Panc1 (cell line): ENCODE results near the gene F2R. TPM values are rescaled to one million over a fixed set of nuclear protein-coding genes. Genes with fewer than 3 reads are reported as not detected.

Source experiments
- ATAC-seq: fragments of 200-7000 bp; cut with Tn5 transposase; 2 replicates; pipeline ENCODE4 v1.9.1; 2020; ENCODE audit warnings: mild to moderate bottlenecking, moderate library complexity
- BruUV-seq: library from RNA; stranded (reverse); fragments of 400-500 nt; replicated peaks from 2 replicates; lab custom pipeline; 2021; lab: Mats Ljungman, UMichigan
- CTCF ChIA-PET: fragments of 300-600 bp; sonication (Branson Sonifier 250); formaldehyde crosslinking; loops from one replicate; lab custom pipeline; 2022; ENCODE audit warnings: antibody characterized with exemption; lab: Charles Lee
- POLR2A ChIA-PET: fragments of 300-600 bp; sonication (Branson Sonifier 250); formaldehyde crosslinking; loops from one replicate; lab custom pipeline; 2022; ENCODE audit warnings: antibody characterized with exemption; lab: Charles Lee
- DNase-seq: peaks from one replicate; pipeline ENCODE4 v3.0.0-alpha.2; 2010; ENCODE audit warnings: low read depth, low spot score
- H3K27ac ChIP-seq: 2 replicates; pipeline ENCODE4 v1.5.1; 2011; ENCODE audit warnings: mild to moderate bottlenecking, low read length, inconsistent platforms
- H3K27me3 ChIP-seq: fragments of 200-500 bp; sonication (Bioruptor generic); 2 replicates; pipeline ENCODE4 v1.6.0; 2014; ENCODE audit warnings: low read length, inconsistent platforms; ENCODE audit not compliant: control insufficient read depth, insufficient read depth
- H3K36me3 ChIP-seq: fragments of 200-500 bp; sonication (Bioruptor generic); 2 replicates; pipeline ENCODE4 v1.5.1; 2014; ENCODE audit warnings: inconsistent platforms, mild to moderate bottlenecking, low read length, moderate library complexity; ENCODE audit not compliant: control insufficient read depth, insufficient read depth
- H3K4me1 ChIP-seq: 2 replicates; pipeline ENCODE4 v1.5.1; 2011; ENCODE audit warnings: inconsistent platforms, mild to moderate bottlenecking, low read length, moderate library complexity; ENCODE audit not compliant: control insufficient read depth, insufficient read depth
- H3K4me3 ChIP-seq, 2 experiments: 2 replicates each; pipeline ENCODE4 v1.5.1; 2011 to 2012; ENCODE audit warnings: low read depth in 2 of 2, low read length in 2 of 2, mild to moderate bottlenecking in 2 of 2, inconsistent platforms in 1 of 2, moderate library complexity in 1 of 2
- H3K9me3 ChIP-seq: fragments of 200-500 bp; sonication (Bioruptor generic); 2 replicates; pipeline ENCODE4 v1.5.1; 2014; ENCODE audit warnings: low read depth, mild to moderate bottlenecking, inconsistent platforms, low read length, moderate library complexity; ENCODE audit not compliant: control insufficient read depth, insufficient read depth
- POLR2AphosphoS5 ChIP-seq: IDR thresholded peaks from 2 replicates; pipeline ENCODE4 v1.6.1; 2012; ENCODE audit warnings: mild to moderate bottlenecking, low read depth, low read length, moderate library complexity
- SIN3A ChIP-seq: IDR thresholded peaks from 2 replicates; pipeline ENCODE4 v1.6.1; 2012; ENCODE audit warnings: low read depth, mild to moderate bottlenecking, low read length, moderate library complexity, borderline replicate concordance; ENCODE audit not compliant: insufficient read depth
- TCF7L2 ChIP-seq: IDR thresholded peaks from 2 replicates; pipeline ENCODE4 v1.6.1; 2011; ENCODE audit warnings: mild to moderate bottlenecking, low read depth, low read length, inconsistent platforms
- in situ Hi-C: cut with HindIII; loops from 2 replicates; pipeline ENCODE4 v1.10.0; 2016; ENCODE audit warnings: low sequenced_read_pairs, low pct_unique_long_range_greater_than_20kb
- intact Hi-C: fragments of 100-400 bp; cut with micrococcal nuclease; formaldehyde crosslinking; loops from one replicate; pipeline ENCODE4 v1.10.0; 2022; ENCODE audit not compliant: unreplicated experiment
- total RNA-seq: library from RNA; stranded (reverse); gene quantifications from one replicate; pipeline ENCODE4 v1.2.1, GENCODE V29; 2021; ENCODE audit not compliant: unreplicated experiment
- TF ChIP-seq, protein P1 (sequence below): fragments of 450-650 bp; IDR thresholded peaks from 2 replicates; pipeline ENCODE4 v1.5.1; 2017; ENCODE audit warnings: mild to moderate bottlenecking
- TF ChIP-seq, protein P2 (sequence below), 2 experiments: IDR thresholded peaks; 2 replicates each; pipeline ENCODE4 v1.6.1; 2011 to 2012; ENCODE audit warnings: low read depth in 2 of 2, control low read depth in 1 of 2, low read length in 1 of 2, mild to moderate bottlenecking in 1 of 2, moderate library complexity in 1 of 2; ENCODE audit not compliant: insufficient read depth in 1 of 2

F2R gene
- total RNA-seq, 1 experiment from 2014 or later: 26.0 TPM

DNA sequence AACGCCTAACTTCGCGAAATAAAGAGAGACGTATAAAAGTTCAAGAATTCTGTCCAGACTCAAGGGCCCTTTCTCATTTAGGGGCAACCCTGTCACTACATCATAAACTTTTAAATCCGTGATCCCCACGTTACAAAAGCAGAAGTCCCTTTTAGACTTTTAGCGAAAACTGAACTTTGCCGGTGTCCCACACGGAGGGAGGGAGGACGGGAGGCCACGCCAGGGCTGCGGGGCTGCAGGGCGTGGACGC lies 515 bp upstream of the F2R start:
- in situ Hi-C loops (no loop called here), intact Hi-C loops (loop anchor here (5.0 kb wide), 1 partner anchor 52 kb away; no protein-coding TSS in a partner anchor)
- peaks cover 2% of the 10 kb centered on the region; the same call in 1 of the 2 replicates for H3K27me3 ChIP-seq
- H3K36me3 ChIP-seq: no peaks in the 10 kb centered on the region
- CTCF ChIA-PET: interaction anchor here (0.6 to 1.2 kb wide), 2 partner anchors 11 to 59 kb away, joined by 3 to 5 read pairs; no protein-coding TSS in a partner anchor
- peak overlapping the region; percentile 71 for H3K27ac ChIP-seq
- POLR2A ChIA-PET: interaction anchor here (0.7 kb wide), 1 partner anchor 57 kb away, joined by 8 read pairs; no protein-coding TSS in a partner anchor
- H3K4me3 ChIP-seq: peak overlapping the region; percentile 83 to 91
- peaks cover 12% of the 10 kb centered on the region; the same call in 1 of the 2 replicates for H3K4me1 ChIP-seq
- DNase-seq (no peak), ATAC-seq (no peak)
- H3K9me3 ChIP-seq: no peaks in the 10 kb centered on the region
- no TSS peak for BruUV-seq
- TF ChIP-seq, protein P1, sequence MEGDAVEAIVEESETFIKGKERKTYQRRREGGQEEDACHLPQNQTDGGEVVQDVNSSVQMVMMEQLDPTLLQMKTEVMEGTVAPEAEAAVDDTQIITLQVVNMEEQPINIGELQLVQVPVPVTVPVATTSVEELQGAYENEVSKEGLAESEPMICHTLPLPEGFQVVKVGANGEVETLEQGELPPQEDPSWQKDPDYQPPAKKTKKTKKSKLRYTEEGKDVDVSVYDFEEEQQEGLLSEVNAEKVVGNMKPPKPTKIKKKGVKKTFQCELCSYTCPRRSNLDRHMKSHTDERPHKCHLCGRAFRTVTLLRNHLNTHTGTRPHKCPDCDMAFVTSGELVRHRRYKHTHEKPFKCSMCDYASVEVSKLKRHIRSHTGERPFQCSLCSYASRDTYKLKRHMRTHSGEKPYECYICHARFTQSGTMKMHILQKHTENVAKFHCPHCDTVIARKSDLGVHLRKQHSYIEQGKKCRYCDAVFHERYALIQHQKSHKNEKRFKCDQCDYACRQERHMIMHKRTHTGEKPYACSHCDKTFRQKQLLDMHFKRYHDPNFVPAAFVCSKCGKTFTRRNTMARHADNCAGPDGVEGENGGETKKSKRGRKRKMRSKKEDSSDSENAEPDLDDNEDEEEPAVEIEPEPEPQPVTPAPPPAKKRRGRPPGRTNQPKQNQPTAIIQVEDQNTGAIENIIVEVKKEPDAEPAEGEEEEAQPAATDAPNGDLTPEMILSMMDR: no peak
- TF ChIP-seq TCF7L2 (no peak), POLR2AphosphoS5 (no peak), SIN3A (no peak)
- TF ChIP-seq, protein P2, sequence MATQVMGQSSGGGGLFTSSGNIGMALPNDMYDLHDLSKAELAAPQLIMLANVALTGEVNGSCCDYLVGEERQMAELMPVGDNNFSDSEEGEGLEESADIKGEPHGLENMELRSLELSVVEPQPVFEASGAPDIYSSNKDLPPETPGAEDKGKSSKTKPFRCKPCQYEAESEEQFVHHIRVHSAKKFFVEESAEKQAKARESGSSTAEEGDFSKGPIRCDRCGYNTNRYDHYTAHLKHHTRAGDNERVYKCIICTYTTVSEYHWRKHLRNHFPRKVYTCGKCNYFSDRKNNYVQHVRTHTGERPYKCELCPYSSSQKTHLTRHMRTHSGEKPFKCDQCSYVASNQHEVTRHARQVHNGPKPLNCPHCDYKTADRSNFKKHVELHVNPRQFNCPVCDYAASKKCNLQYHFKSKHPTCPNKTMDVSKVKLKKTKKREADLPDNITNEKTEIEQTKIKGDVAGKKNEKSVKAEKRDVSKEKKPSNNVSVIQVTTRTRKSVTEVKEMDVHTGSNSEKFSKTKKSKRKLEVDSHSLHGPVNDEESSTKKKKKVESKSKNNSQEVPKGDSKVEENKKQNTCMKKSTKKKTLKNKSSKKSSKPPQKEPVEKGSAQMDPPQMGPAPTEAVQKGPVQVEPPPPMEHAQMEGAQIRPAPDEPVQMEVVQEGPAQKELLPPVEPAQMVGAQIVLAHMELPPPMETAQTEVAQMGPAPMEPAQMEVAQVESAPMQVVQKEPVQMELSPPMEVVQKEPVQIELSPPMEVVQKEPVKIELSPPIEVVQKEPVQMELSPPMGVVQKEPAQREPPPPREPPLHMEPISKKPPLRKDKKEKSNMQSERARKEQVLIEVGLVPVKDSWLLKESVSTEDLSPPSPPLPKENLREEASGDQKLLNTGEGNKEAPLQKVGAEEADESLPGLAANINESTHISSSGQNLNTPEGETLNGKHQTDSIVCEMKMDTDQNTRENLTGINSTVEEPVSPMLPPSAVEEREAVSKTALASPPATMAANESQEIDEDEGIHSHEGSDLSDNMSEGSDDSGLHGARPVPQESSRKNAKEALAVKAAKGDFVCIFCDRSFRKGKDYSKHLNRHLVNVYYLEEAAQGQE (IDR thresholded peaks at IDR 0.05; ENCODE audit: insufficient read depth in 1 of 2, low read depth in 2 of 2, low read length in 1 of 2): no peak

- TSS peak; percentile 65 for BruUV-seq
- H3K4me3 ChIP-seq: peak overlapping the region; percentile 83 to 91
- TF ChIP-seq, protein P2 (IDR thresholded peaks at IDR 0.05; ENCODE audit: insufficient read depth in 1 of 2, low read depth in 2 of 2, low read length in 1 of 2): no peak
- TF ChIP-seq POLR2AphosphoS5: no peak
- no peak for TF ChIP-seq TCF7L2
- H3K4me1 ChIP-seq: peaks cover 12% of the 10 kb centered on the region; the same call in 1 of the 2 replicates
- H3K27me3 ChIP-seq: peaks cover 2% of the 10 kb centered on the region; the same call in 1 of the 2 replicates
- in situ Hi-C loops: no loop called here
- ChIA-PET POLR2A (interaction anchor here (0.6 kb wide), 1 partner anchor 1129 kb away, joined by 5 read pairs; no protein-coding TSS in a partner anchor), CTCF (no interaction called here)
- H3K27ac ChIP-seq: peak overlapping the region; percentile 80
- no peaks in the 10 kb centered on the region for H3K36me3 ChIP-seq
- intact Hi-C loops: loop anchor here (5.0 kb wide), 1 partner anchor 51 kb away; no protein-coding TSS in a partner anchor
- no peaks in the 10 kb centered on the region for H3K9me3 ChIP-seq
- ATAC-seq (peak; percentile 31; the same call in 1 of the 2 replicates), DNase-seq (no peak)
Measured at GRCh38 chr5:76716456-76717157, 681 bp downstream of the F2R start.
